Lung (tissue), 12 donors: ENCODE measurements around the gene POLR2C. TPM values are rescaled to one million over a fixed set of nuclear protein-coding genes. Genes with fewer than 3 reads are reported as not detected.

Source experiments
- ATAC-seq: fragments of 200-7000 bp; cut with Tn5 transposase; one replicate; pipeline ENCODE4 v1.9.1; 2020; ENCODE audit warnings: moderate number of reproducible peaks; ENCODE audit not compliant: insufficient read depth, low FRiP score
- DNase-seq, 3 donors: peaks; one replicate each; pipeline ENCODE4 v3.0.0-alpha.2; 2013 to 2017
- H3K27ac ChIP-seq, 2 donors: one replicate each; pipeline ENCODE4 v1.5.1; 2013; ENCODE audit warnings: mild to moderate bottlenecking in 2 of 2, moderate library complexity in 2 of 2, control low read depth in 1 of 2, inconsistent platforms in 1 of 2, low read depth in 1 of 2, low read length in 1 of 2
- H3K27me3 ChIP-seq, 3 donors: one replicate each; pipeline ENCODE4 v1.5.1; 2013; ENCODE audit warnings: low read length in 2 of 3; ENCODE audit not compliant: control insufficient read depth in 3 of 3, insufficient read depth in 3 of 3
- H3K36me3 ChIP-seq, 4 donors: one replicate each; pipeline ENCODE4 v1.5.1; 2013; ENCODE audit warnings: low read length in 4 of 4, mild to moderate bottlenecking in 1 of 4, moderate library complexity in 1 of 4; ENCODE audit not compliant: control insufficient read depth in 4 of 4, insufficient read depth in 4 of 4
- H3K4me1 ChIP-seq, 5 donors: one replicate each; pipeline ENCODE4 v1.5.1; 2013; ENCODE audit warnings: low read length in 5 of 5, mild to moderate bottlenecking in 2 of 5, moderate library complexity in 1 of 5; ENCODE audit not compliant: control insufficient read depth in 5 of 5, insufficient read depth in 5 of 5
- H3K4me3 ChIP-seq: one replicate; pipeline ENCODE4 v1.5.1; 2013; ENCODE audit warnings: mild to moderate bottlenecking, control low read depth, moderate library complexity
- H3K9ac ChIP-seq, 2 donors: one replicate each; pipeline ENCODE4 v1.5.1; 2013; ENCODE audit warnings: low read length in 2 of 2, control low read depth in 1 of 2; ENCODE audit not compliant: insufficient read depth in 1 of 2
- H3K9me3 ChIP-seq, 4 donors: one replicate each; pipeline ENCODE4 v1.5.1; 2013; ENCODE audit warnings: low read length in 3 of 4, mild to moderate bottlenecking in 1 of 4, moderate library complexity in 1 of 4; ENCODE audit not compliant: control insufficient read depth in 4 of 4, insufficient read depth in 3 of 4
- CTCF ChIP-seq: IDR thresholded peaks from 2 replicates; pipeline ENCODE4 v1.5.1; 2012; ENCODE audit warnings: mild to moderate bottlenecking; ENCODE audit errors: control extremely low read depth, extremely low read depth
- WGBS, 2 donors: extraction: QIAGEN DNeasy Blood & Tissue Kit; methylation state at CpG; one replicate each; pipeline ENCODE4 v1.1.7; 2013; 5-methylcytosine and 5-hydroxymethylcytosine counted together
- polyA plus RNA-seq, 2 donors: library from polyadenylated mRNA; stranded (reverse); fragments of 200-250 nt; gene quantifications; one replicate each; pipeline ENCODE4 v1.2.1, GENCODE V29; 2013
- total RNA-seq, 2 donors: library from RNA; depleted of rRNA in 1 of 2; stranded (reverse); fragments of >200 nt in 1 of 2; gene quantifications; one replicate each; pipeline ENCODE4 v1.2.1, GENCODE V29; 2014 to 2021
- donor health status: control.
- donor health status: control.
- donor health status: Bipolar disorder and iron deficiency.
- donor health status: healthy.
- donor health status: DM: yes; HTN: yes; CAD: no.

Gene POLR2C
- total and polyA plus RNA-seq, 4 donors: 65.8 to 124 (median 82.5) TPM

GRCh38 chr16:57503366-57503765, 40.9 kb downstream of the POLR2C start:
- 70 to 82% methylated on average over 15 of the region's 15 CpGs for WGBS, 2 donors
- no peak overlapping the region for H3K27ac ChIP-seq
- H3K36me3 ChIP-seq: no peaks in the 10 kb centered on the region
- H3K9me3 ChIP-seq: no peaks in the 10 kb centered on the region
- TF ChIP-seq CTCF: no peak
- no peak overlapping the region for H3K9ac ChIP-seq
- peaks cover 0 to 41% (median 4%) of the 10 kb centered on the region in 5 donors for H3K4me1 ChIP-seq
- DNase-seq (no peak), ATAC-seq (no peak)
- H3K4me3 ChIP-seq: no peak overlapping the region
- H3K27me3 ChIP-seq: no peaks in the 10 kb centered on the region

GRCh38 chr16:57504001-57504400, 41.5 kb downstream of the POLR2C start:
- ATAC-seq (no peak), DNase-seq (no peak)
- H3K36me3 ChIP-seq: no peaks in the 10 kb centered on the region
- H3K9me3 ChIP-seq: no peaks in the 10 kb centered on the region
- no peak overlapping the region for H3K4me3 ChIP-seq
- TF ChIP-seq CTCF: no peak
- H3K27me3 ChIP-seq: no peaks in the 10 kb centered on the region
- H3K4me1 ChIP-seq: peaks cover 0 to 41% (median 4%) of the 10 kb centered on the region in 5 donors
- 76 to 86% methylated on average over 6 of the region's 6 CpGs for WGBS, 2 donors
- H3K9ac ChIP-seq: no peak overlapping the region
- H3K27ac ChIP-seq: no peak overlapping the region

- no peak for DNase-seq
- no peak for TF ChIP-seq CTCF
- Histone ChIP-seq H3K36me3 (no peaks in the 10 kb centered on the region), H3K9ac (no peak overlapping the region), H3K4me1 (peaks cover 0 to 36% (median 4%) of the 10 kb centered on the region in 5 donors), H3K27ac (no peak overlapping the region), H3K4me3 (no peak overlapping the region), H3K27me3 (no peaks in the 10 kb centered on the region), H3K9me3 (no peaks in the 10 kb centered on the region)
- 90 to 95% methylated on average over 5 of the region's 5 CpGs for WGBS, 2 donors
- ATAC-seq: no peak
These were observed 42.0 kb downstream of the POLR2C start for GRCh38 chr16:57504491-57504890.

GRCh38 chr16:57505169-57505568, 42.7 kb downstream of the POLR2C start:
- Histone ChIP-seq H3K27ac (no peak overlapping the region), H3K36me3 (no peaks in the 10 kb centered on the region), H3K9me3 (no peaks in the 10 kb centered on the region), H3K9ac (no peak overlapping the region), H3K4me3 (no peak overlapping the region), H3K27me3 (no peaks in the 10 kb centered on the region), H3K4me1 (peaks cover 0 to 36% (median 4%) of the 10 kb centered on the region in 5 donors)
- WGBS, 2 donors: 87 to 90% methylated on average over 6 of the region's 6 CpGs
- TF ChIP-seq CTCF: no peak
- no peak for DNase-seq
- ATAC-seq: no peak
